Non-pigmented ciliary epithelial cell (primary cell): ENCODE data around the gene OVAAL.

Source experiments
- DNase-seq: peaks from one replicate; pipeline ENCODE4 v3.0.0-alpha.2; 2010; ENCODE audit warnings: low read depth

The OVAAL gene

GRCh38 chr1:180609643-180610555, 51.1 kb downstream of the OVAAL start:
- DNase-seq: no peak

- DNase-seq: no peak
Measured at GRCh38 chr1:180610556-180611015, 51.8 kb downstream of the OVAAL start.

GRCh38 chr1:180611016-180611930, 52.5 kb downstream of the OVAAL start:
- no peak for DNase-seq

- no peak for DNase-seq
Measured at GRCh38 chr1:180612632-180613031, 53.9 kb downstream of the OVAAL start.

GRCh38 chr1:180614730-180615129, 56.0 kb downstream of the OVAAL start:
- DNase-seq: no peak

GRCh38 chr1:180615493-180616290, 56.9 kb downstream of the OVAAL start:
- DNase-seq: no peak
